Measurements from ENCODE around the gene PPP1R12B. TPM values are rescaled to one million over a fixed set of nuclear protein-coding genes. Genes with fewer than 3 reads are reported as not detected.

The PPP1R12B gene
- total RNA-seq, 1 donor from 2014 or later = 13.5 TPM

DNA sequence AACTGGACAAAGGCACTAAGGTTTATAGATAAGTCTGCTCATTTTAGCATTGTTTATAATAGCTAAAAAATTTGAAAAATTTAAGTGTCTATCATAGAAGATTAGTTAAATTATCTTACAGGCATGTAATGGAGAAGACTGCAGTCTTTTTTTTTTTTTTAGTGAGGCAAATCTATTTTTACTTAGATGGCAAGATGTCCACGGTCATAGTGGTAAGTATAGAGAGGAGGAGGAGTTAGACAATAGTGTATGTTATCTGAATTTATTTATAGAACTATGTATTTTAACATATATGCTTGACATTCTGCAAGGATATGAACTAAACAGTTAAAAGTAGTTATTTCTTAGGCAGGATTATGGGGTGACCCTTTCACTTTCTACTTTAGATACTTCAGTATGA is 212.7 kb downstream of the PPP1R12B start:
- Mint-ChIP-seq H3K4me3 (ENCODE audit: low read depth) (no peak overlapping the region), H3K9me3 (no peaks in the 10 kb centered on the region), H3K27ac (no peak overlapping the region), H3K27me3 (ENCODE audit: low read depth) (peaks cover 4% of the 10 kb centered on the region), H3K4me1 (ENCODE audit: low read depth) (peaks cover 21% of the 10 kb centered on the region), H3K36me3 (ENCODE audit: low read depth) (no peaks in the 10 kb centered on the region)
- intact Hi-C loops (cut with micrococcal nuclease) = no loop called here
- DNase-seq (ENCODE audit: low spot score) = no peak

DNA sequence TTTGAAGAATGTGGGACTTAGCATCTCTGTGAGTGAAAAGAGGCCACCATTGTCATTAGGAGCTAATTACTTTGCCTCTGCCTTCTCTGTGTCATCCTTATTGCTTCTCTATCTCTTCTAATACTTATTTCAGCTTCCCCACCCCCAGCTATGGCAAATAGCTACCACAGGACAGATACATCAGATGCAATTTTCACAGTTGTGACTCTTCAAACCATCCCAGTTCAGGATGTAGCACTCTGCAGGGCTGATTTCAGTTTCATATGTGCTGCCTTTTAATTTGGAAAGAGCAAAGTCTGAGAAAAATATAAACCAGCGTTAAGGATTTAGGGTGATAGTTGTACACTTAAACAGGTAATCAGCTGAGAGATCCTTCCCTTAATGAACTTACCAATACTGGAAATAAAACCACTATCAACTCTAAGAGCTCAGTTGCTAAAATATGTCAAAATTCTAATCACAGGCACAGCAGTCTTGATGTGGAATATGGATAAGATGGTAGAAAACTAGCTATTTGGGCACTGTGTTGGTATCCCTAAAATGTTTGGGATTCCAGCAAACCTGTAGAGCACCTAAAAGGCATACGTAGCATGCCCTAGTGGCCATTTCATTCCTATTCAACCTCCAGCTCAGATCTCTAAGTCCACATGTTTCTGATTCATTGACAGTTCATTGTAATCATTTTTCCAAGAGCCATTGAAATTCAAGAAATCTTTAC is 213.4 kb downstream of the PPP1R12B start:
- no peaks in the 10 kb centered on the region for H3K36me3 Mint-ChIP-seq (ENCODE audit: low read depth)
- H3K4me3 Mint-ChIP-seq (ENCODE audit: low read depth) = no peak overlapping the region
- peaks cover 24% of the 10 kb centered on the region for H3K4me1 Mint-ChIP-seq (ENCODE audit: low read depth)
- no peak overlapping the region for H3K27ac Mint-ChIP-seq
- H3K27me3 Mint-ChIP-seq (ENCODE audit: low read depth) = peaks cover 4% of the 10 kb centered on the region
- H3K9me3 Mint-ChIP-seq = no peaks in the 10 kb centered on the region
- intact Hi-C loops (cut with micrococcal nuclease) = no loop called here
- DNase-seq (ENCODE audit: low spot score) = no peak

DNA sequence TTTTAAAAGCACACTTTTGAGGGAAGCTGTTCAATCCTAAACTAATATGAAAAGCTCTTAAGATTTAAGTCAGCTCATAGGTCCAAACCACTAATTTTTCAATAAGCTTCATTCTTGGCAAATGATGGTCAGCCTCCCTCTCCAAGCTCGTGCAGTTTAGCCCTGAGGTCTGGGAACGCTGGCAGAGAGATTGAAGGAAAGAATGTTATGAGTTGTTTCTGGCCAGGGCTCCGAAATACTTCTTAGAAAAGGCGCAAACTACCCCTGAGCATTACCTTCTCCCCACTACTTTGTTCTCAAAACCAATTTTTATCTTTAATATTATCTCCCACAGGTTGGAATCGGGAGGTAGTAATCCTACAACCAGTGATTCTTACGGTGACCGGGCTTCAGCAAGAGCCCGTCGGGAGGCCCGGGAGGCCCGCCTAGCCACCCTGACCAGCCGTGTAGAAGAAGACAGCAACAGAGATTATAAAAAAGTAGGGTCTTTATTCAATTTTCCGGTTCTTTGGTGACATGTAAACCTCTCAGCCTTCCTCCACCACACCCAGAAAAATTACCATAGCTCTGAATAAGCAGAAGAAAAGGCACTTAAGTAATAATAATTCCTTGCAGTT is 214.1 kb downstream of the PPP1R12B start:
- Mint-ChIP-seq H3K4me1 (ENCODE audit: low read depth) (peaks cover 30% of the 10 kb centered on the region), H3K27me3 (ENCODE audit: low read depth) (peaks cover 4% of the 10 kb centered on the region), H3K4me3 (ENCODE audit: low read depth) (no peak overlapping the region), H3K36me3 (ENCODE audit: low read depth) (peaks cover 5% of the 10 kb centered on the region), H3K27ac (no peak overlapping the region), H3K9me3 (no peaks in the 10 kb centered on the region)
- intact Hi-C loops (cut with micrococcal nuclease) = no loop called here
- no peak for DNase-seq (ENCODE audit: low spot score)

DNA sequence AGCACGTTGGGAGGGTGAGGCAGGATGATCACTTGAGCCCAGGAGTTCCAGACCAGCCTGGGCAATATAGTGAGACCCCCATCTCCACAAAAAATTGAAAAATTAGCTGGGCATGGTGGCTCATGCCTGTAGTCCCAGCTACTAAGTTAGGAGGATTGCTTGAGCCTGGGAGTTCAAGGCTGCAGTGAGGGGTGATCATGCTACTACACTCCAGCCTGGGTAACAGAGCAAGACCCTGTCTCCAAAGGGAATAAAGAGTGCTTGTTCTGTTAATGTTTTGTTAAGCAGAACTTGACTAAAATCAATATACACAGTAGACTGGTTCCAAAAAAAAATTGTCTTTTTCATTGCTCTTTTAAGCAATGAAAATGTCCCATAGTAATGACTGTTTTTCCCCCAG is 215.3 kb downstream of the PPP1R12B start:
- H3K36me3 Mint-ChIP-seq (ENCODE audit: low read depth) = peaks cover 12% of the 10 kb centered on the region
- no peak for DNase-seq (ENCODE audit: low spot score)
- no peak overlapping the region for H3K4me3 Mint-ChIP-seq (ENCODE audit: low read depth)
- peaks cover 31% of the 10 kb centered on the region for H3K4me1 Mint-ChIP-seq (ENCODE audit: low read depth)
- intact Hi-C loops (cut with micrococcal nuclease) = no loop called here
- H3K9me3 Mint-ChIP-seq = no peaks in the 10 kb centered on the region
- no peak overlapping the region for H3K27ac Mint-ChIP-seq
- peaks cover 2% of the 10 kb centered on the region for H3K27me3 Mint-ChIP-seq (ENCODE audit: low read depth)

DNA sequence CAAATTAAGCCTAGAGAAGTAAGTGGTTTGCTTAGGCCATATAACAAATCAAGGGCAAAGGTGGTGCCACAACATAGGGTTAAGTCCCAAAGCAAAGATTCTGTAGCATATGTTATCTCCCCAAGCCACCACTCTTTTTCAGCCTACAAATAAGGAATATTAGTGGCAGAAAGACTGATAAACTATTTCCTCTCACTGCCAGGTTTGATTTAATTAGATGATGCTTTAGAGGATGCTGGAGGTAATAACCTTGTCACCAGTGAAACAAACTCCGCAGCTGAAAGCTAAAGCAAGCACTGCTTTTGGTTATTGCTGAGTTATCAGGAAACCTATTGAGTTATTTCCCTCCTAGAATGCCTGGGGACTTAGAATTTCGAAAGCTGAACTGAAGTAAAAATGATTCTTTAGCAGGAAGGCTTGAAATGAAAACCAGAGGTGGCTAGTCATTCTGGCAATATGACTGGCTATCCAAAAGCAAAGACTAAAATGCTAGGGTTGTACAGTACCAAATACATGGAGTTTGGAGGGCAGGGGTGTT is 216.5 kb downstream of the PPP1R12B start:
- Mint-ChIP-seq H3K27me3 (ENCODE audit: low read depth) (no peaks in the 10 kb centered on the region), H3K36me3 (ENCODE audit: low read depth) (peaks cover 12% of the 10 kb centered on the region), H3K4me3 (ENCODE audit: low read depth) (no peak overlapping the region), H3K4me1 (ENCODE audit: low read depth) (peaks cover 31% of the 10 kb centered on the region), H3K9me3 (no peaks in the 10 kb centered on the region), H3K27ac (no peak overlapping the region)
- intact Hi-C loops (cut with micrococcal nuclease) = loop anchor here (5.0 kb wide), 1 partner anchor 223 kb away; the partner anchor contains the start of gene UBE2T
- no peak for DNase-seq (ENCODE audit: low spot score)

DNA sequence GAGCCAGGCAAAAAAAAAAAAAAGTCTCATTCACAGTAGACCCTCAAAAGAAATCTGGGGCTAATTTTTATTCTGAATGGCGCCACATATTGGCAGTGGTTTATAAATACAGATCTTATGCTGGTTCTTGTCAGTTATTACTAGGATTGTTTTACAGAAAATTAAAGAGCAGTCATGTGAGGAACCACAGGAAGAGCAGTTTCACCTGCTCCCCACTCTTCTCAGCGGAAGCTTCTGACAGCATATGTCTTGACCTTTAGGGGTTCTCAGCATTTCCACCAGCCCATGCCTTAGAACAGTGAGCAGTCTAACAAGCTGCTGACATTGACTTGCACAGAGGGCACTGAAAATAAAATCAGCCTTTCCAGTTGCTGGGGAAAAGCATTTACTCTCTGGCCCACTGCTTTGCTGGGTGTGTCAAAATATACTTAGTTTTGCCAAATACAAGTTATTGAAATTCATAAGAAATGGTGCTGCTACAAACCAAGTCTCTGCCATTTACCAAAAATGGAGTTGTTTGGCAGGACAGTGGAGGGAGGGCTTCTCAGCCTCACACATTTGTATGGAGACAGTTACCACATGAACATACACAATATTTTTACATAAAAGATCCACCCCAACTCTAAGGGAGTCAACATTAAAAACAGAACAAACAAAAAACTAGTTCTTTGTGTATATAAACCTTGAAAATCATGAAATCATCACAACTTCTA is 217.5 kb downstream of the PPP1R12B start:
- Mint-ChIP-seq H3K27ac (no peak overlapping the region), H3K4me3 (ENCODE audit: low read depth) (no peak overlapping the region), H3K4me1 (ENCODE audit: low read depth) (peaks cover 31% of the 10 kb centered on the region), H3K9me3 (no peaks in the 10 kb centered on the region), H3K36me3 (ENCODE audit: low read depth) (peaks cover 12% of the 10 kb centered on the region), H3K27me3 (ENCODE audit: low read depth) (no peaks in the 10 kb centered on the region)
- intact Hi-C loops (cut with micrococcal nuclease) = loop anchor here (5.0 kb wide), 1 partner anchor 224 kb away; the partner anchor contains the start of gene UBE2T
- DNase-seq (ENCODE audit: low spot score) = no peak

DNA sequence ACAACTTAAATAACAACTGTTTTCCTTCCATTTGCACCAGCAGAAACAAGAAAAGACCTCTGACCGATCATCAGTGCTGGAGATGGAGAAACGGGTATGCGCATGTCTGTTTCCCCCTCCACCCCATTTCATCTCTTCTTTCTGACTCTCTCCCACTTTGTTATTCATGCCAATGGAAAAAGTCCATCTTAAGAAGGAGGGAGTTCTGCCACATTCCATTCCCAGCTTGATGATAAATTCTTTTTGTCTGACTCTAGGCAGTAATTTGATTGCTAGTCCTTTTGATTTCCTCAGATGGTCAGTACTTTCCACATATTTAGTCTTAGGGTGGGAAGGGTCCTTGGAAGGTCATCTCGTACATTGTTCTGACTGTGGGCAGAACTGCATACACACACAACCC is 219.2 kb downstream of the PPP1R12B start:
- H3K27ac Mint-ChIP-seq = no peak overlapping the region
- H3K9me3 Mint-ChIP-seq = no peaks in the 10 kb centered on the region
- peaks cover 12% of the 10 kb centered on the region for H3K36me3 Mint-ChIP-seq (ENCODE audit: low read depth)
- DNase-seq (ENCODE audit: low spot score) = no peak
- H3K4me1 Mint-ChIP-seq (ENCODE audit: low read depth) = peaks cover 25% of the 10 kb centered on the region
- no peak overlapping the region for H3K4me3 Mint-ChIP-seq (ENCODE audit: low read depth)
- intact Hi-C loops (cut with micrococcal nuclease) = loop anchor here (5.0 kb wide), 1 partner anchor 225 kb away; the partner anchor contains the start of gene UBE2T
- H3K27me3 Mint-ChIP-seq (ENCODE audit: low read depth) = no peaks in the 10 kb centered on the region

DNA sequence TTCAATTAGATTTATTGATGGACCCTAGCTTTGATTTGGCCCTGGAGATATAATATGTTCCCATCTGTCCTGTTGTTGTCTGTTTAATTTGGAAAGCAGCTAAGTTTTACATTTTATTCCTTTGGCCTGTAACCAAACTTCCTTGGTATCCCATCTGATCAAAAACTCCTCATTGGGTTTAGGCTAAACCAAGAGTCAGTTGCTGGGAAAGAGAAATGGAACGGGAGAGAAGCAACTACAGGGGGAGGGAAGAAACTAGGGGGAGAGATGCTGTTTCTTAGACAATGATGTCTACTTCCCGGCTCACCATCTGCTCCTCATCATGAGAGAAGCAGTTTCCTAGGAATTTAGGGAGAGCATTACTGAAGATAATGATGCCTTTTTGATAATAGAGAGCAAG is 219.9 kb downstream of the PPP1R12B start:
- H3K27me3 Mint-ChIP-seq (ENCODE audit: low read depth) = no peaks in the 10 kb centered on the region
- intact Hi-C loops (cut with micrococcal nuclease) = loop anchor here (5.0 kb wide), 1 partner anchor 226 kb away; the partner anchor contains the start of gene UBE2T

DNA sequence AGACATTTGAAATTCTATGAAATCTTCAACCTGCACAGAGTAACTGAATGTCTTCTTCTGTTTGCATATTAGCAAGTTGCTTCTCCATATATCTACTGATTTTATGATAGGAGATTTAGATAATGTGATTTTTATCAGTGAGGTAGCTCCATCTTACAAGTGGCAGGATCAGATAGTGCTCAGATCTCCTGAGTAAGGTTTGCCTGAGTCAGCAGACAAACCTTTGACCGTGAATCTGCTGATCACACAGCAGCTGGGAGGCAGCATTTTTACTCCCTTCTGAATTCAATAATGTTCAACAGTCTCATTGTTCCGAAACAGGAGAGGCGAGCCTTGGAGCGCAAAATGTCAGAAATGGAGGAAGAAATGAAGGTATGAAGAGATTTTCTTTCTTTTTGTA is 220.3 kb downstream of the PPP1R12B start:
- H3K36me3 Mint-ChIP-seq (ENCODE audit: low read depth) = peaks cover 12% of the 10 kb centered on the region
- peaks cover 25% of the 10 kb centered on the region for H3K4me1 Mint-ChIP-seq (ENCODE audit: low read depth)
- no peak overlapping the region for H3K27ac Mint-ChIP-seq
- H3K9me3 Mint-ChIP-seq = no peaks in the 10 kb centered on the region
- no peaks in the 10 kb centered on the region for H3K27me3 Mint-ChIP-seq (ENCODE audit: low read depth)
- no peak for DNase-seq (ENCODE audit: low spot score)
- no peak overlapping the region for H3K4me3 Mint-ChIP-seq (ENCODE audit: low read depth)
- intact Hi-C loops (cut with micrococcal nuclease) = loop anchor here (5.0 kb wide), 1 partner anchor 227 kb away; the partner anchor contains the start of gene UBE2T

More for the DNA sequence above, 219.9 kb downstream of the PPP1R12B start:
- DNase-seq (ENCODE audit: low spot score) = no peak
- H3K4me3 Mint-ChIP-seq (ENCODE audit: low read depth) = no peak overlapping the region
- H3K27ac Mint-ChIP-seq = no peak overlapping the region
- H3K4me1 Mint-ChIP-seq (ENCODE audit: low read depth) = peaks cover 25% of the 10 kb centered on the region
- peaks cover 12% of the 10 kb centered on the region for H3K36me3 Mint-ChIP-seq (ENCODE audit: low read depth)
- H3K9me3 Mint-ChIP-seq = no peaks in the 10 kb centered on the region

DNA sequence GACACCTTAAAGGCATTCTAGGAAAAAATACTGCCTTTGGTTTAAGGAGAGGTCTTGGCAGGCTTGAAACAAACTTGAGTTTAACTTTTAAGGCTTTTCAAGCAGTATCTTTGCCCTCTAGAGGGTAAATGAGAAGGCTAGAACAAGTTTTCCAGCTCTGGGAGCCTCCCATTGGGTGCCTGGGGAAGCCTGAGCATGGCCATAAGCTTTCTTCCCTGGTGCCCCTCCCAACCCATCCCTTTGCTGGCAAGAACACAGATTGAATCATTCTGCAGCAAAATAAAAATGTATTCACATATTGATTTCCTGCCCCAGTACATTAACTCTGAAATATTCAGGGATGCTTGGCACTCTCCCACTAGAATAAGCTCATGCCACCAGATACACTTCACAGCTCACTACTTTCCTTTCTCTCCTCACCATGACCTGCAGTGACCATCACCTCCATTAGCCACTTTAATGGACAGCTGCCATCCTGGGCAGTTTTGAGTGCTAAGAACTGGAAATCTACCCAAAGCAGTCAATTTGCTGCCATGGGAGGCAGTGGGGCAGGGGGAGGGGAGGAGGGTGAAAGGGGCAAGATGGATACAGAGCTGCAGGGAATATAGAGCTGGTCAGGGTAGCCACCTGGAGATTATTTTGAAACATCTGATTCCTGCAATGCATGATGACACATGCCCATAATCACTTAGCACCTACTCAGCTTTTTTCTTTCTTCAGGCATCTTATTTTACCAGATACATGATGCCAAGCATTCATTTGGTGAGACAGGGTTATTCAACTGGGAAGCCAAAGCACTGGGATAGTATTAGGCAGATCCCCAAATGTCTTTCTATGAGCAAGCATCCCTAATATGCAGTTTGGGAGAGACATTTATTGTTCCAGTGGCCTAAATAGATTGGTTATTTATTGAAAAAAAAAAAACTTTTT is 221.2 kb downstream of the PPP1R12B start:
- Mint-ChIP-seq H3K4me3 (ENCODE audit: low read depth) (no peak overlapping the region), H3K9me3 (no peaks in the 10 kb centered on the region), H3K27ac (no peak overlapping the region), H3K36me3 (ENCODE audit: low read depth) (peaks cover 12% of the 10 kb centered on the region), H3K4me1 (ENCODE audit: low read depth) (peaks cover 21% of the 10 kb centered on the region), H3K27me3 (ENCODE audit: low read depth) (no peaks in the 10 kb centered on the region)
- intact Hi-C loops (cut with micrococcal nuclease) = loop anchor here (5.0 to 10.0 kb wide), 3 partner anchors 67 to 227 kb away; partner anchors contain the start of gene UBE2T
- no peak for DNase-seq (ENCODE audit: low spot score)

DNA sequence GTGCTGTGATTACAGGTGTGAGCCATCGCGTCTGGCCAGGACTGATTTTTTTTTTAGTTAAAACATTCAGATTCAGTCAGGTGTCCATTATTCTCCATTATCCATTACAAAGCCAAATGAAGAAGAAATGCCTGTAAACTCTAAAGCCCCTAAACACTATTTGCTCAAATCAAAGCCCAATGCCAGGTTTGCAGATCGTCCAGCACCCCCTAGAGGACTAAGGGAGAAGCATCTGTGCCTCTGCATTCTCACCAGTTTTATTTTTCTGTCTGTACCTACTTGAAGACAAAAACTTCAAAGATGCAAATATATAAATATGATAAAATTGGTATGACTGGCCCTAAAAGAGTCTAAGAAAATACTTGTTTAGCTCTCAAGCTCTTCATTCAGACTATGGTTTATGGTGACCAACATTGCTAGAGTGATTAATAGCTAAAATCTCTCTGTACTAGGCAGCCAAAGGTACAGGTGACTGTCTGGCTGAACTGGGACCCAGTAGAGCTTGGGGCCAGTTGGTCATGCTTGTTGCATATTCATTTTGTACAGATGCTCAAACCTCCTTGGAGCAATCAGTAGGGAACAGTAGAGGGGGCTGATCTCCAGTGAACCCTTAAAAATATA is 223.3 kb downstream of the PPP1R12B start:
- DNase-seq (ENCODE audit: low spot score) = no peak
- Mint-ChIP-seq H3K4me3 (ENCODE audit: low read depth) (no peak overlapping the region), H3K4me1 (ENCODE audit: low read depth) (peaks cover 7% of the 10 kb centered on the region), H3K27me3 (ENCODE audit: low read depth) (no peaks in the 10 kb centered on the region), H3K36me3 (ENCODE audit: low read depth) (peaks cover 12% of the 10 kb centered on the region), H3K9me3 (no peaks in the 10 kb centered on the region), H3K27ac (no peak overlapping the region)
- intact Hi-C loops (cut with micrococcal nuclease) = loop anchor here (5.0 to 10.0 kb wide), 2 partner anchors 70 to 107 kb away; no protein-coding TSS in a partner anchor

Data from activated T-helper 2 cell treated with anti-CD3 and anti-CD28 coated beads, Interferon-gamma antibody, Interleukin-2, Interleukin-4, amounts not matched to agents 10 μg/mL and 5 μg/mL and 100 μg/mL, durations not matched to agents 14 hours and 24 hours and 36 hours (primary cell).